Activated CD4-positive, alpha-beta T cell treated with anti-CD3 and anti-CD28 coated beads for 24 hours (primary cell): Measurements from ENCODE around the gene SAMD1.
"Not testable (repeated sequence)": the region's sequence is repeated elsewhere in the genome, so short reads cannot be mapped to it uniquely, and the experiment has no call there.

Source experiments
- DNase-seq, 2 donors: peaks; one replicate each; pipeline ENCODE4 v3.0.0-alpha.2; 2020; ENCODE audit warnings: low read depth in 2 of 2

The SAMD1 gene

DNA sequence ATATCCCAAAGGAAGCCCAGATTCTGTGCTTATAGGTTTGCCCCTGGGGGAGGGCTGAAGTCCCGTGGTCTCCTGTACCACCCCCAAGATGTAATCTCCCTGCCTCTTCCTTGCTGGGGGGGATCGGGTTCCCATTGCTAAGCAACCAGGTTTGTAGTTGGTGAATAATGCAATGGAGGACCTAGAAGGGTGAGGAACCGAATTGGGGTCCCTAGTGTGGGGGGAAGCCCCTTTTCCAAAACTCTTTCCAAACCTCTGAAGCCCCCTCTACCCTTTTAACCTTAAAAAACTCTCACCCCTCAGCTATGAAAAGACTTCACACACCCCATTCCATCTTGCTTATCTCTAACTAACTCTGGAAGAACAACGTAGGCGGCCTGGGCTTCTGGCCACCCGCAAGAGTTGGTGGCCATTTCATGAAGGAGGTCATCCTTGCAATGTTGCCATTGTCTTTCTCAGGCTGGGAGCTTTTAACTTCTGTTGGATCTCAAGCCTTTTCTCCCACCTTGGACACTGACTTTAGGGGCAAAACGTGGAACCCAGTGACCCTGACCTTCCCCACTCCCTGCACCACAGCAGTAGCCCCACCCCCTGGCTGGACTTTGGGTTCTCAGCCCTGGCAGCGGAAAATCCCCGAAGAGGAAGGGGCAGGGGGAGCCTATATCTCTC is 29.3 kb downstream of the SAMD1 start:
- DNase-seq: no peak

- no peak for DNase-seq
Measured at GRCh38 chr19:14059652-14060155, 30.8 kb downstream of the SAMD1 start.

GRCh38 chr19:14059093-14059480 is 31.5 kb downstream of the SAMD1 start:
- DNase-seq: no peak

- DNase-seq: no peak
Measured at GRCh38 chr19:14058182-14059092, 32.1 kb downstream of the SAMD1 start.

DNA sequence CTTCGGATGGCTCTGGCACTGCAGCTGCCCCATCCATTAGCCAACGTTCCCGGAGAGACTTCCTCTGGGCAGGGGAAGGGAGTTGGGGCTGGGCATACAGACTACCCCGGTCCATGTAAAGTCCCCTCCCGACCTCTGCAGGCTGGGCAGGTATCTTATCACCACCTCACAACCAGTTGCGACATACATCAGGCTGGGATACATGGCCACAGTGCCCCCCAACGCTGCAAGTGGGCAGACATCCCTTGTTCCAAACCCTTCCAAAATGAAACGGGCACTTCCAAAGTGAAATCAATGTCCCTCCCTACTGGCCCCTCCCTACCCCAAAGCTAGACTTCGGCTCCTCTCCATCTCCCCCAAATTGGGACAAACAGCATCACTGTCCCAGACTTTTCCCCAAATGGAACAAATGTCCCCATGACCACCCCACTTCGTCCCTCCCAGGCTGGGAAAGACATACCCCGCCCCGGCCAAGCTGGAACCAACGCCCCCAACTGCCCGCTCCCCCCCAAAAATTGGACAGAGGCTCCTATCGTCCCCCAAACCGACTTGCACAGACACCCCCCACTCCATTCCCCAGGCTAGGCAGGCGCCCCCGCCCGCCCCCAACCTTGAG is 33.7 kb downstream of the SAMD1 start:
- DNase-seq: no peak

GRCh38 chr19:14056069-14056666 is 34.4 kb downstream of the SAMD1 start:
- no peak for DNase-seq

DNA sequence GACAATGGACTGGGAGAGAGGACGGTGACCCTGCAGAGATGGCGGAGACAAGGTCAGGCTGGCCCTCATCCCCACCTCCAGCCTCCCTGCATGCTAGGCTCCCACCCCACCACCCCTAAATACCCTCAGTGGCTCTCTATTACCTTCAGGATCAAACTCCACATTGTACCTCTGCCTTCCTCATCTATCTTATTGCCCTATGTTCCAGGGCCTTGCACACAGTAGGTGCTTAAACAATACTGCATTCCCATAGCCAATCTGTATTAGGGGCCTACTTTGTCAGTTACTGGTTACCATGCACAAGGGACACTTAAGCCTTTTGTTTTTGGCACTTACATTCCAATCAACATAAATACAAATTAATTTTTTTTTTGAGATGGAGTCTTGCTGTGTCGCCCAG is 35.2 kb downstream of the SAMD1 start:
- DNase-seq: no peak

GRCh38 chr19:14054721-14055120 is 35.8 kb downstream of the SAMD1 start:
- no peak for DNase-seq

GRCh38 chr19:14054099-14054498 is 36.5 kb downstream of the SAMD1 start:
- DNase-seq: no peak

- DNase-seq: no peak
Measured at GRCh38 chr19:14053500-14053899, 37.1 kb downstream of the SAMD1 start.

GRCh38 chr19:14053032-14053431 is 37.5 kb downstream of the SAMD1 start:
- no peak for DNase-seq

DNA sequence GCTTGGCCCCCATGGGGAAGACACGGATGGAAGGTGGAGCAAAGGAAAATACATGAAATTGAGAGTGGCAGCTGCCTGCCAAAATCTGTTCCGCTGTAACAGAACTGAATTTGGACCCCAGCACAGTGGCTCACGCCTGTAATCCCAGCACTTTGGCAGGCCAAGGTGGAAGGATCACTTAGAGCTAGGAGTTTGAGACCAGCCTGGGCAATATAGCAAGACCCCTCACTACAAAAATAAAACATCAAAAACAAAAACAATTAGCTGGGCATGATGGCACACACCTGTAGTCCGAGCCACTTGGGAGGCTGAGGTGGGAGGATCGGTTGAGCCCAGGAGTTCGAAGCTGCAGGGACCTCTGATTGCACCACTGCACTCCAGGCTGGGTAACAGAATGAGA is 38.1 kb downstream of the SAMD1 start:
- DNase-seq: no peak

DNA sequence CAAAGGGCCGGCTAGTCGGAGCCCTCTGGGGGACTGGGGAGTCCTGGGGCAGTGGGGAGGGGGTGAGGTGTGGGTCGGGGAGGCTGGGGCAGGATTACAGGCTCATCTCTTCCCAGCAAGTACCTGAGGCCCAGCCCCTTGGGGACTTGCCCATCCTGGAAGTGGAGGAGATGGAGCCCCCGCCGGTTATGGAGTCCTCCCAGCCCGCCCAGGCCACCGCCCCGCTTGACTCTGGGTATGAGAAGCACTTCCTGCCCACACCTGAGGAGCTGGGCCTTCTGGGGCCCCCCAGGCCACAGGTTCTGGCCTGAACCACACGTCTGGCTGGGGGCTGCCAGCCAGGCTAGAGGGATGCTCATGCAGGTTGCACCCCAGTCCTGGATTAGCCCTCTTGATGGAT is 38.6 kb downstream of the SAMD1 start:
- DNase-seq: no peak

DNA sequence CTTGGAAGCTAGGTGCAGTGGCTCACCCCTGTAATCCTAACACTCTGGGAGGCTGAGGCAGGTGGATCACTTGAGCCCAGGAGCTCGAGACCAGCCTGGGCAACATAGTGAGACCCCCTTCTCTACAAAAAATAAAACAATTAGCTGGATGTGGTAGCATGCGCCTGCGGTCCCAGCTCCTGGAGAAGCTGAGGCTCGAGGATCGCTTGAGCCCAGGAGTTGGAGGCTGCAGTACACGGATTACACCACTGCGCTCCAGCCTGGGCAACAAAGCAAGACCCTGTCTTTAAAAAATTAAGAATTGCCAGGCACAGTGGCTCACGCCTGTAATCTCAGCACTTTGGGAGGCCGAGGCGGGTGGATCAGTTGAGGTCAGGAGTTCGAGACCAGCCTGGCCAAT is 39.6 kb downstream of the SAMD1 start:
- not testable (repeated sequence) for DNase-seq

DNA sequence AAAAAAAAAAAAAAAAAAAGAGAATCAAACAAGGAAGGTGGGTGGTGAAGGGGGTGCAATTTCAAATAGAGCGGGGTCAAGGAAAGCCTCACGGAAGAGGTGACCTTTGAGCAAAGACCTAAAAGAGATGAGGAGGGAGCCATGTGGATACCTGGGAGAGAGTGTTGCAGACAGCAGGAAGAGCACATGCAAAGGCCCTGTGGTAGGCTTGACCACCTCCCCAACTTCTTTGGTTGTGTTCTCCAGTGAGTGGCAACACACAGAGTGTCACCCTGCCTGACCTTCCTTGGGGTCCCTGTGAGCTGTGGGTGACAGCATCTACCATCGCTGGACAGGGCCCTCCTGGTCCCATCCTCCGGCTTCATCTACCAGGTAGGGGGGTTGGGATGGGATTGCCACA is 40.0 kb downstream of the SAMD1 start:
- no peak for DNase-seq

DNA sequence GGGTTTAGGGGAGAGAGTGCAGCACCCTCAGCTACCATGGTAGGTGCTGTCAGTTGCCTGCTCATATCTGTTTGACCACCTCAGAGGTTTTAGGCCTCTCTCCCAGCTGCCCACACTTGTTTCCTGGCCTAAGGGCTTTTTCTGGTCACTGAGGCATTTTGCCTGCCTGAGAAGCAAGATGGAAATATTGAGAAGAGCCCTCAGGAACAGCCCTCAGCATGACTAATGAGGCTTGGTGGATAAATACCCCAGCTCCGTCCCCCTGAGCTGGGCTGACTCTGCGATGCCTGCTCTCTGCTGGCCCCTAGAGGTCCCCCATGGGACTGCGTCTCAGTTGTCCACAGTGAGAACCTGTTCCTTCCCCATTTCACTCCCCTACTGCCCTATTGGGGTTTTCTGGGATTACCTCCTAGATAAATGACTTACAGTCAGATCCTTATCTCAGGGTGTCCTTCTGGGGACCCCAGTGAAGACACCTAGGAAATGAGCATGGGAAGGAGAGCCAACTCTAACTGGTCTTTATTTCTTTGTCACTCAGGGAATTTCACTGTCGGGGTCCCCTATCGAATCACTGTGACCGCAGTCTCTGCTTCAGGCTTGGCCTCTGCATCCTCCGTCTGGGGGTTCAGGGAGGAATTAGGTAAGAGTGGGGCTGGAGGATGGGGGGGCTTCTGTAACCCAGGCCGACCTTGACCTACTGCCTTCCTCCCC is 42.0 kb downstream of the SAMD1 start:
- DNase-seq: peak; percentile 70 to 72

DNA sequence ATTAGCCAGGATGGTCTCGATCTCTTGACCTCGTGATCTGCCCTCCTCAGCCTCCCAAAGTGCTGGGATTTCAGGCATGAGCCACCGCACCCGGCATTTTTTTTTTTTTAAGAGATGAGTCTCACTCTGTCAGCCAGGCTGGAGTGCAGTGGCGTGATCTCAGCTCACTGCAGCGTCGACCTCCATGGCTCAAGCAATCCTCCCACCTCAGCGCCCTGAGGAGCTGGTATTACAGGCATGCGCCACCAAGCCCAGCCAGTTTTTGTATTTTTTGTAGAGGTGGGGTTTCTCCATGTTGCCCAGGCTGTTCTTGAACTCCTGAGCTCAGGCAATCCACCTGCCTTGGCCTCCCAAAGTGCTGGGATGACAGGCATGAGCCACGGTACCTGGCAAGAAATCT is 42.7 kb downstream of the SAMD1 start:
- not testable (repeated sequence) for DNase-seq

DNA sequence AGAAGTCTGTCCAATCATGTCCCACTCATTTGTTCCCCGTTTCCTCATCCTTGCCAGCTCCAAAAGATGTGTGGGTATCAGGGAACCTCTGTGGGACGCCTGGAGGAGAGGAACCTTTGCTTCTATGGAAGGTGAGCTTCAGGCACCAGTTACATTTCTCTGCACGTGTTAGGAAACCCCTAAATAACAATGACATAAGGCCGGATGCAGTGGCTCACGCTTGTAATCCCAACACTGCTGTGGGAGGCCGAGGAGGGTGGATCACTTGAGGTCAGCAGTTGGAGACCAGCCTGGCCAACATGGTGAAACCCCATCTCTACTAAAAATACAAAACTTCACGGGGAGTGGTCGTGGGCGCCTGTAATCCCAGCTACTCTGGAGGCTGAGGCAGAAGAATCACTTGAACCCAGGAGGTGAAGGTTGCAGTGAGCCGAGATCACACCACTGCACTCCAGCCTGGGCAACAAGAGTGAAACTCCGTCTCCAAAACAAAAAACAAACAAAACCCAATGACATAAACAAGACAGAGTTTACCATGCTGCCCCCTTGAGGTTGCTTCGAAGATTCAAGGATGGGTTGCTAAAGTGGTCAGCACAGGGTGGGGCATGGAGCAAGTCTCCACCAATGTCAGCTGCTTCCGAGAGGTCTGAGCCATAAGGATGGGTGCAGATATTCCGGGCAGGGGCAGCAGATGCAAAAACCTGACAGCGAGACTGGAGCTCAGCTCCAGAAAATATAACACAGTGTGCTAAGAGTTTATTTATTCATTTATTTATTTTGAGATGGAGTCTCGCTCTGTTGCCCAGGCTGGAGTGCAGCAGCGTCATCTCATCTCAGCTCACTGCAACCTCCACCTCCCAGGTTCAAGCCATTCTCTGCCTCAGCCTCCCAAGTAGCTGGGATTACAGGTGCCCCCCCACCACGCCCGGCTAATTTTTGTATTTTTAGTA is 47.6 kb downstream of the SAMD1 start:
- not testable (repeated sequence) for DNase-seq

- DNase-seq: no peak
Measured at GRCh38 chr19:14039181-14039580, 51.4 kb downstream of the SAMD1 start.
